ENCODE measurements around the gene GMIP. TPM values are rescaled to one million over a fixed set of nuclear protein-coding genes. Genes with fewer than 3 reads are reported as not detected.

Gene GMIP
- total RNA-seq, 1 experiment from 2014 or later = 6.3 TPM

DNA sequence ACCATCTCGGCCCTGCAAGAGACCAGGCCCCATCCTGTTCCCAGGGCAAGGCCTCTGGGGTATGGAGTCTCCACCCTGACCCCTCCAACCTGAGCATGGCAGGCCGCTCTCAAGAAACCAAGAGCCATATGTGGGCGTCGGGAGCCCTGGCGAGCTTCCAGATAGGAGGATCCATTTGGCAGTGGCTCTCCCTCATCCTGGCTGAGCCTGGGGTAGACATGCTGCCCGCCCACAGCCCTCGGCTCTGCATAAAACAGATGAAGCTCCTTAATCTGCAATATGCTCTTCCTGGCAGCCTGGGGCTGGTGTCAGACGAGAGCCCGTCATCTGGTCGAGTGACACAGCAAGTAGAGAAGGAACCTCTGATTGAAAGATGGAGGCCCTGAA lies 13.9 kb upstream of the GMIP start:
- Histone ChIP-seq H2AFZ (ENCODE audit: low read length) (no peak overlapping the region), H3K27ac (ENCODE audit: low read length) (no peak overlapping the region), H4K20me1 (ENCODE audit: low read length) (0 out of 2 replicates have a peak, but pooled peaks cover 7% of the 10 kb centered on the region), H3K4me3 (ENCODE audit: low read length) (no peak overlapping the region), H3K79me2 (ENCODE audit: low read length) (peaks cover 26% of the 10 kb centered on the region), H3K9ac (ENCODE audit: low read length) (no peak overlapping the region), H3K36me3 (ENCODE audit: low read depth, low read length) (peaks cover 69% of the 10 kb centered on the region), H3F3A (ENCODE audit: low read length, unreplicated experiment) (no peaks in the 10 kb centered on the region), H3K4me2 (ENCODE audit: low read length) (no peak overlapping the region), H3K27me3 (ENCODE audit: low read length) (no peaks in the 10 kb centered on the region), H3K9me2 (replicated peaks; ENCODE audit: low read length) (no peaks in the 10 kb centered on the region), H3K9me3 (ENCODE audit: low read length) (no peaks in the 10 kb centered on the region), H3K4me1 (ENCODE audit: insufficient read depth, low read length) (peaks cover 6% of the 10 kb centered on the region)
- intact Hi-C loops (cut with micrococcal nuclease) = no loop called here
- TF ChIP-seq, protein P1, sequence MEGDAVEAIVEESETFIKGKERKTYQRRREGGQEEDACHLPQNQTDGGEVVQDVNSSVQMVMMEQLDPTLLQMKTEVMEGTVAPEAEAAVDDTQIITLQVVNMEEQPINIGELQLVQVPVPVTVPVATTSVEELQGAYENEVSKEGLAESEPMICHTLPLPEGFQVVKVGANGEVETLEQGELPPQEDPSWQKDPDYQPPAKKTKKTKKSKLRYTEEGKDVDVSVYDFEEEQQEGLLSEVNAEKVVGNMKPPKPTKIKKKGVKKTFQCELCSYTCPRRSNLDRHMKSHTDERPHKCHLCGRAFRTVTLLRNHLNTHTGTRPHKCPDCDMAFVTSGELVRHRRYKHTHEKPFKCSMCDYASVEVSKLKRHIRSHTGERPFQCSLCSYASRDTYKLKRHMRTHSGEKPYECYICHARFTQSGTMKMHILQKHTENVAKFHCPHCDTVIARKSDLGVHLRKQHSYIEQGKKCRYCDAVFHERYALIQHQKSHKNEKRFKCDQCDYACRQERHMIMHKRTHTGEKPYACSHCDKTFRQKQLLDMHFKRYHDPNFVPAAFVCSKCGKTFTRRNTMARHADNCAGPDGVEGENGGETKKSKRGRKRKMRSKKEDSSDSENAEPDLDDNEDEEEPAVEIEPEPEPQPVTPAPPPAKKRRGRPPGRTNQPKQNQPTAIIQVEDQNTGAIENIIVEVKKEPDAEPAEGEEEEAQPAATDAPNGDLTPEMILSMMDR (conservative IDR thresholded peaks at IDR 0.05; ENCODE audit: low read depth, low read length) = no peak
- TF ChIP-seq EZH2phosphoT487 (IDR thresholded peaks at IDR 0.05; ENCODE audit: borderline replicate concordance, low read length) (no peak), EZH2 (IDR thresholded peaks at IDR 0.05; ENCODE audit: low read length, unreplicated experiment) (no peak)
- BruUV-seq (replicated peaks) = no TSS peak
- CTCF ChIA-PET = no interaction called here
- ATAC-seq (no peak), DNase-seq (no peak)
- POLR2A ChIA-PET (ENCODE audit: unreplicated experiment) = no interaction called here

DNA sequence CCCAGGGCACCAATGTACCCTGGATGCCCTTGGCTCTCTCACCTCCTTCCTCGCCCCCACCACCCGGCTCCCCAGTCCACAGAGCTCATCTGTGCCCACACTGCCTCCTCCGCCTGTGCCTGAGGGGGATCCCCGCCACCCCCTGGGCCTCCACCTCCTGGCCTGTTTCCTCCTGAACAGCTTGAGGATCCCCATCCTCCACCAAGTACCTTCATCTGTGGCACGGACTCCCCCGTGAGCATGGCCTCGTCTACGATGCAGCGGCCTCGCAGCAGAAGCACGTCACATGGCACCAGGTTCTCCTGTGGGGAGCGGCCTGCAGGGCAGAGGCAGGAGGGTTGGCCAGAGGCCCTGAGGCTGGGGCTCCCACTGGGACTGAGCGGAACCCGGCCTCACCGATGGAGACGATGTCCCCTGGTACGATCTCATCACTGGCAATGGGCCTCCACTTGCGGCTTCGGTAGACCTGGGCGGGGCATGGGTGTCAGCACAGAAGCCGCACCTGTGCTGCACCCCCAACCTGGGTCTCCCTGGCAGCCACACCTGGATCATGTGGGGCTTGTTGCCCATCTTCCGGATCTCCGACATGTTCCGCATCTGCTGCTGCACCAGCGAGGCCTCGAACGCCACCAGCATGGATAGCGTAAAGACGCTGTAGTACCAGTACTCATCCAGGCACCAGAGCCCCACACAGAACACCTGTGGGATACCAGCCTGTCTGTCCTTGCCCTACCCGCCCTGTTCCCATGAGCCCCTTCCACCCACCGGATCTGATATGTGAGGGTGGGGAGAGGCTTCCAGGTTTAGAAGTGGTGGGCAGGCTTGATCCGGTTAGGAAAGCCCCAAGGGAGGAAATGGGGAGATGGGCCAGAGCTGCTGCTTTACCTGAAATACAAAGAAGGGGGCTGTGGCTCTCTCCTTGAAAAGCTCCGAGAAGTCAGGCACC lies 13.3 kb upstream of the GMIP start:
- ChIA-PET CTCF (no interaction called here), POLR2A (ENCODE audit: unreplicated experiment) (no interaction called here)
- no peaks in the 10 kb centered on the region for H3F3A ChIP-seq (ENCODE audit: low read length, unreplicated experiment)
- H4K20me1 ChIP-seq (ENCODE audit: low read length) = 0 out of 2 replicates have a peak, but pooled peaks cover 7% of the 10 kb centered on the region
- H3K27me3 ChIP-seq (ENCODE audit: low read length) = no peaks in the 10 kb centered on the region
- H3K9me2 ChIP-seq (replicated peaks; ENCODE audit: low read length) = no peaks in the 10 kb centered on the region
- no peak overlapping the region for H3K4me3 ChIP-seq (ENCODE audit: low read length)
- intact Hi-C loops (cut with micrococcal nuclease) = no loop called here
- BruUV-seq (replicated peaks) = no TSS peak
- no peaks in the 10 kb centered on the region for H3K4me1 ChIP-seq (ENCODE audit: insufficient read depth, low read length)
- ATAC-seq = no peak
- H3K9ac ChIP-seq (ENCODE audit: low read length) = no peak overlapping the region
- peaks cover 75% of the 10 kb centered on the region for H3K36me3 ChIP-seq (ENCODE audit: low read depth, low read length)
- no peak overlapping the region for H3K4me2 ChIP-seq (ENCODE audit: low read length)
- H2AFZ ChIP-seq (ENCODE audit: low read length) = no peak overlapping the region
- TF ChIP-seq EZH2phosphoT487 (IDR thresholded peaks at IDR 0.05; ENCODE audit: borderline replicate concordance, low read length) = no peak
- TF ChIP-seq, protein P1 (conservative IDR thresholded peaks at IDR 0.05; ENCODE audit: low read depth, low read length) = no peak
- TF ChIP-seq EZH2 (IDR thresholded peaks at IDR 0.05; ENCODE audit: low read length, unreplicated experiment) = no peak
- no peaks in the 10 kb centered on the region for H3K9me3 ChIP-seq (ENCODE audit: low read length)
- no peak for DNase-seq
- peaks cover 19% of the 10 kb centered on the region for H3K79me2 ChIP-seq (ENCODE audit: low read length)
- H3K27ac ChIP-seq (ENCODE audit: low read length) = no peak overlapping the region

Measured in PC-3 (cell line).